RWPE1 (cell line): Measurements from ENCODE around the gene CNTNAP2.

Experiments used
- CTCF ChIA-PET: fragments of 350-600 bp; sonication (Branson Sonifier 250); formaldehyde crosslinking; extraction: SDS; loops from one replicate; lab custom pipeline; 2021; lab: Yijun Ruan, JAX
- POLR2A ChIA-PET: fragments of 400-600 bp; formaldehyde crosslinking; extraction: SDS; loops from one replicate; lab custom pipeline; 2020; ENCODE audit warnings: antibody characterized with exemption; ENCODE audit not compliant: low non-redundant PET; lab: Yijun Ruan, JAX
- DNase-seq: peaks from one replicate; pipeline ENCODE4 v3.0.0; 2012; ENCODE audit warnings: low spot score
- H3K27ac ChIP-seq: fragments of 450-650 bp; 2 replicates; pipeline ENCODE4 v1.5.1; 2017
- TF ChIP-seq, protein P1 (sequence below): fragments of 450-650 bp; conservative IDR thresholded peaks from 2 replicates; pipeline ENCODE4 v1.5.1; 2017; ENCODE audit warnings: low read depth, mild to moderate bottlenecking

The CNTNAP2 gene

DNA sequence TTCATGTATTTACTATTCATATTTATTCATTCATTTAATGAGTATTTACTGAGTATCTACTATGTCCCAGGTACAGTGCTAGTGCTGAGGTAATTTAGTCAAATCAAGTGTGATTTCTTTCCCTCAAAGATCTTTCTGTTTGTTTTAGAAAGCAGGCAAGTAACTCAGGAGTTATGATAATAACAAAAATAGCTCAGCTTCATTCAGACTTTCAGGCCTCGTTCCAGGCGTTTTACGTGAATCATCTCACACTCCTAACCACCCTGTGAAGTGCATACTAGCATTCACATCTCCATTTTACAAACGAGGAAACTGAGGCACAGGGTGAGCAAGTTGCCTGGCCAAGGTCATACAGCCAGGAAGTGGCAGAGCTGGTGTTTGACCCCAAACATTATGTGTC is 2005.2 kb downstream of the CNTNAP2 start:
- TF ChIP-seq, protein P1, sequence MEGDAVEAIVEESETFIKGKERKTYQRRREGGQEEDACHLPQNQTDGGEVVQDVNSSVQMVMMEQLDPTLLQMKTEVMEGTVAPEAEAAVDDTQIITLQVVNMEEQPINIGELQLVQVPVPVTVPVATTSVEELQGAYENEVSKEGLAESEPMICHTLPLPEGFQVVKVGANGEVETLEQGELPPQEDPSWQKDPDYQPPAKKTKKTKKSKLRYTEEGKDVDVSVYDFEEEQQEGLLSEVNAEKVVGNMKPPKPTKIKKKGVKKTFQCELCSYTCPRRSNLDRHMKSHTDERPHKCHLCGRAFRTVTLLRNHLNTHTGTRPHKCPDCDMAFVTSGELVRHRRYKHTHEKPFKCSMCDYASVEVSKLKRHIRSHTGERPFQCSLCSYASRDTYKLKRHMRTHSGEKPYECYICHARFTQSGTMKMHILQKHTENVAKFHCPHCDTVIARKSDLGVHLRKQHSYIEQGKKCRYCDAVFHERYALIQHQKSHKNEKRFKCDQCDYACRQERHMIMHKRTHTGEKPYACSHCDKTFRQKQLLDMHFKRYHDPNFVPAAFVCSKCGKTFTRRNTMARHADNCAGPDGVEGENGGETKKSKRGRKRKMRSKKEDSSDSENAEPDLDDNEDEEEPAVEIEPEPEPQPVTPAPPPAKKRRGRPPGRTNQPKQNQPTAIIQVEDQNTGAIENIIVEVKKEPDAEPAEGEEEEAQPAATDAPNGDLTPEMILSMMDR, result no peak
- ChIA-PET POLR2A (no interaction called here), CTCF (interaction anchor here (1.8 kb wide), 1 partner anchor 21 kb away, joined by 6 read pairs; no protein-coding TSS in a partner anchor)
- no peak overlapping the region for H3K27ac ChIP-seq
- DNase-seq, result no peak

DNA sequence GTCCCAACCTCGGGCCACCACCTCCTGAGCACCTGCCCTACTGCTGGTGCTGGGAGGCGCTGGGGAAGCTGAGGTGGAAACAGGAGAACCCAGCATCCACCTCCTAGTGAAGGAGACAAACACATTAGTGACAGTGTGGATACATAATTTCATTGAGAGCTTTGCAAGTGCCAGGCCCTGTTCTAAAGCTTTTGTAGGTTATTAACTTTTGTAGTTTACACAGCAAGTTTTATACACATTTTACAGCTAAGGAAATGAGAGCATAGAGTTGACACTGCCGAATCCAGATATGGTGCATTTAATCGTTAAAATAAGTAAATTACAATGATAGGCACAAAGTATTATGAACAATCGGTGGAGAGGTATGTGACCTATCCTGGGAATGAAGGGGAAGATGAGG is 2007.9 kb downstream of the CNTNAP2 start:
- TF ChIP-seq, protein P1, result no peak
- ChIA-PET POLR2A (no interaction called here), CTCF (no interaction called here)
- H3K27ac ChIP-seq, result no peak overlapping the region
- DNase-seq, result no peak

DNA sequence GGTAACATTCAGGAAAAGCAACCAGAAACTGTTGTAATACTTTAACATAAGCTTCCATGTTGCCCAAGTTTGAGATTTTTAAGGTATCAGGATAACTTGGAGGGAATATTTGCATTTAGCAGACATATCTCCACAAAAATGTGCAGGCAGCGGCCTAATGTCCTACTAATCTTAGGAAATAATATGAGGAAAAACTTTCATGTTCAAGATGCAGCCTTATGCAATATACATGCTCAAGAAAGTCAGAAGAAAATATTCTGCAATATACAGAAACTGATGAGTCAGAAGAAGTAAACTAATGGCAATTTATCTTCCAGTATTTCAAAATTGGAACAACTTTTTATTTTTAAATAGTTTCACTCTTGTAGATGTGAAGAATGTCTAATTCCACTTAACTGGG is 2010.8 kb downstream of the CNTNAP2 start:
- TF ChIP-seq, protein P1, result no peak
- ChIA-PET POLR2A (no interaction called here), CTCF (no interaction called here)
- H3K27ac ChIP-seq, result no peak overlapping the region
- no peak for DNase-seq

DNA sequence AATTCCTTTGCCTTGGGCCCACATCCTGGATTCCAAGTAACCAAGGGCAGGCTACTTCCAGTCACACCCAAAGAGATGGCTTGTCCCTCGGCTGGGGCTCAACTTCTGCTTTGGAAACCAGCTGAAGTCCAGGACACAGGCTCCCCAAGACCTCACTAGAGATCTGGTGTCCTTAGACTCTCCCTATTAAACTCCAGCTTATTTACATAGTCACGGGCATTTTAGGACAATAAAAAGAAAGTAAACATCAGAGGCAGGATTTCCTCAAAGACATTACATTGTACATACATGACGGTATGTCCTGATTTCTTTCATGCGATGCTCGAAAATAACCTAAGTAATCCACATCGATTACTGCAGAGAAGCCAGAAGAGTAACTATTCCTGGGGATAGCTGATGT is 2012.4 kb downstream of the CNTNAP2 start:
- TF ChIP-seq, protein P1, result no peak
- no peak for DNase-seq
- ChIA-PET POLR2A (no interaction called here), CTCF (no interaction called here)
- H3K27ac ChIP-seq, result no peak overlapping the region

DNA sequence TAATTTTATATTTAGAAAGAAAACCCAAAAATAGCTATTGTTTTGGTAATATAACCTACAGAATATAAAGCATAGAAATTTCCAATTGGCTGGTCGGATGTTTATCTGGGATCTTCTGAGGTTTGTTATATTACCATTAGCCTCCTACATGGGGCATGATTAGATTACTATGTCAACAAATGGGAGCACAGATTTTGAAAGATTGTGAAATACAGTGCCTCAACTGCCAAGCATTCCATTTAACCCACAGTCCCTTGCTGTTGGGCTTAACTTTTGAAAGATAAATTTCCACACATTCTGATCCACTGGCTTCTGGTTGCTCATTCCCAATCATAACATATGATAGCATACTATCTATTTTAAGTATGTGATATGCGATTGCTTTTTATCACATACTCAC is 2018.5 kb downstream of the CNTNAP2 start:
- CTCF ChIA-PET, result no interaction called here
- H3K27ac ChIP-seq, result no peak overlapping the region
- POLR2A ChIA-PET, result no interaction called here
- DNase-seq, result no peak
- TF ChIP-seq, protein P1, result no peak

DNA sequence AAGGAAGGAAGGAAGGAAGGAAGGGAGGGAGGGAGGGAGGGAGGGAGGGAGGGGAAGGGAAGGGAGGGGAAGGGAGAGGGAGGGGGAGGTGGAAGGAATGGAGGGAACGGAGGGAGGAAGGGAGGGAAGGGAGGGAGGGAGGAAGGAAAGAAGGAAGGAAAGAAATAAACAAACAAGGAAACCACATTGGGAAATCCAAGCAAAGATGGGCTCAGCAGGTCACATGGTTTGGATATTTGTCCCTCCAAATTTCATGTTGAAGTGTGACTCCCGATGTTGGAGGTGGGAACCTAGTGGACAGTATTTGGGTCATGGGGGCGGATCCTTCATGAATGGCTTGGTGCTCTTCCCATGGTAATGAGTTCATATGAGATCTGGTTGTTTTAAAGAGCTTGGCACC is 2019.4 kb downstream of the CNTNAP2 start:
- ChIA-PET CTCF (no interaction called here), POLR2A (no interaction called here)
- TF ChIP-seq, protein P1, result no peak
- DNase-seq, result no peak
- no peak overlapping the region for H3K27ac ChIP-seq

DNA sequence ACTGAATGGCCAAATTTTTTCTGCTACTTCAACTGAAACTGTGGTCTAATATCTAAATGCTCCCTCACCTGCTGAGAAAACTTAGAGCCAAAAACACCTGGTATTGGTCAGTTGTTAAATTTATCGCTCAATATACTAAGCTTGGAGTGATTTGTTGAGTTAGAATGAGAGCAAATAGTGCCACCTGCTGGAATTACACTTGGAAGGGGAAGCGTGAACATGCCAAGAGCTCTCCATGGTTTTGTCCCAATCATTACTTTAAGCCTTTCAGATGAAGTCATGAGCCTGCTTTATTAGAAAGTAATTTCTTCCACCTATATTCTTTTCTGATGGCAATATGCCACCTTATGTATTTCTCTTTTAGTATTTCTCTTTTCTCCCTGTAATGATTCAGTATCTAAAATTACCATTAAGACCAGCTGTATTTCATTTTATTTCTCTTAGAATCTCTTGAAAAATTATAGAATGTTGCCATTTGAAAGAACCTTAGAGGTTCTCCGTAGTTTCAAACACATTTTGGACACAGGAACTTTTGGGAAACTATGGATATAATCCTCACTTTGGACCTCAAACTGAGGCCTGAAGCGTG is 2026.2 kb downstream of the CNTNAP2 start:
- H3K27ac ChIP-seq, result no peak overlapping the region
- DNase-seq, result no peak
- ChIA-PET CTCF (interaction anchor here (0.5 to 1.2 kb wide), 4 partner anchors 21 to 1036 kb away, joined by 3 to 6 read pairs (median 4); no protein-coding TSS in a partner anchor), POLR2A (no interaction called here)
- TF ChIP-seq, protein P1, result peak; percentile 36
